GM18909 (cell line): ENCODE data around the gene COL9A2.

Experiments
- ATAC-seq: cut with Tn5 transposase; IDR thresholded peaks from one replicate; pipeline ENCODE4 v1.9.1; 2021; ENCODE audit warnings: mild to moderate bottlenecking; ENCODE audit not compliant: unreplicated experiment, poor library complexity

The COL9A2 gene

DNA sequence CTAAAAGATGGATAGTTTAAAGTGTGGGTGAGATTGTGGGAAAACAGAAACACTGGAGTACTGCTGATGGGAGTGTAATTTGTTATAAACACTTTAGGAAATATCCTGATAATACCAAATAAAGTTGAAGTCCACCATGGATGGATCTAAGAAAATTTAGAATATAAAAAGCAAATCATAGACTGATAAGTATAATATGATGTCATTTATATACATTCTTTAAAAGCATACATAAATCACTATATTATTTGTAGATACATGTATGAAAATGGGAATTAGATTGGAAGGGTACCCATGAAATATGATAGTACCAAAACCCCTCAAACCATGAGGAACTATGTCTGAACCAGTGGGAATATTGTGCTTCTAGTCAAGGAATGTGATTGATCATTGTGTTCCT is 51.2 kb downstream of the COL9A2 start:
- ATAC-seq, result no peak

DNA sequence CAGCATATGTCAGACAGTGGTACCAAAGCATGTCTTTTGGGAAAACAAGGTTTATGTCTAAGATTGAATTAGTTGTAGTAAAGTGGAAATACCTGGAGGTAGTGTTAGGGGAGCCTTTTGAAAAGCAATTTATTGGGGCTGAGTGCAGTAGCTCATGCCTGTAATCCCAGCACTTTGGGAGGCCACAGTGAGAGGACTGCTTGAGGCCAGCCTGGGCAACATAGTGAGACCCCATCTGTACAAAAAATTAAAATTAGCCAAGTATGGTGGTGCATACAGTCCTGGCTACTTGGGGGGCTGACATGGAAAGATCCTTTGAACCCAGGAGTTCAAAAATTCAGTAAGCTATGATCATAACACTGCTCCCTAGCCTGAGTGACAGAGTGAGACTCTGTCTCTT is 51.8 kb downstream of the COL9A2 start:
- no peak for ATAC-seq

DNA sequence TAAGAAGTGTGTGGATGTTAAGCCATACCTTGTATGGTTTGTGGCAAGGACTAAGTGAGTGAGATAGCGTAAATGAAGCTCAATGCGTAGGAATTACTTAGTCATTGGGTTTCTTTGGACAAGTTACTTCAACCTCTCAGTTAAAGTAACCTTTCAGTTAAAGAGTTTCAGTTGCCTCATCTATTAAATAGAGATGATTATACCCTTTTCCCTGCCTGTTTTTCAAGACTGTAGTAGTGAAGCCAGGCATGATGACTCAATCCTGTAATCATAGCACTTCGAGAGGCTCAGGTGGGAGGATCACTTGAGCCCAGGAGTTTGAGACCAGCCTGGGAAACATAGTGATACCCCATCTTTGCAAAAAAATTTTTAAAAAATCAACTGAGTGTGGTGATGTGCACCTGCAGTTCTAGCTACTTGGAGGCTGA is 52.7 kb downstream of the COL9A2 start:
- ATAC-seq, result no peak

DNA sequence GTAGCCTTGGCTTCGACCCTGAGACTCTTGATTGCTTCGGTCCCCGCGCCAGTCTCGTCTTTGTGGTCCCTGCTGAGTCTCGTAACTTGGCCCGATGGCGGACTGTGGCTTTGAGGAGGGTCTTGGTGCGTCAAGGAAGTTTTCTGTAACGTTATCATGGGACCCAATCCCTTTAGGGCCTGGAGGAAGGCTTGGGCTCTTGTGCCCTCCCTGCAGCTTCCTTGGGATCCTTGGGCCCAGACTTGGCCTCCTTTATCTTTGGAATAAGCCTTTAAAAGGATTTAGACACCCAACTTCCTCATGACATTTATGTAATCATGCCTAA is 58.7 kb downstream of the COL9A2 start:
- ATAC-seq, result no peak

DNA sequence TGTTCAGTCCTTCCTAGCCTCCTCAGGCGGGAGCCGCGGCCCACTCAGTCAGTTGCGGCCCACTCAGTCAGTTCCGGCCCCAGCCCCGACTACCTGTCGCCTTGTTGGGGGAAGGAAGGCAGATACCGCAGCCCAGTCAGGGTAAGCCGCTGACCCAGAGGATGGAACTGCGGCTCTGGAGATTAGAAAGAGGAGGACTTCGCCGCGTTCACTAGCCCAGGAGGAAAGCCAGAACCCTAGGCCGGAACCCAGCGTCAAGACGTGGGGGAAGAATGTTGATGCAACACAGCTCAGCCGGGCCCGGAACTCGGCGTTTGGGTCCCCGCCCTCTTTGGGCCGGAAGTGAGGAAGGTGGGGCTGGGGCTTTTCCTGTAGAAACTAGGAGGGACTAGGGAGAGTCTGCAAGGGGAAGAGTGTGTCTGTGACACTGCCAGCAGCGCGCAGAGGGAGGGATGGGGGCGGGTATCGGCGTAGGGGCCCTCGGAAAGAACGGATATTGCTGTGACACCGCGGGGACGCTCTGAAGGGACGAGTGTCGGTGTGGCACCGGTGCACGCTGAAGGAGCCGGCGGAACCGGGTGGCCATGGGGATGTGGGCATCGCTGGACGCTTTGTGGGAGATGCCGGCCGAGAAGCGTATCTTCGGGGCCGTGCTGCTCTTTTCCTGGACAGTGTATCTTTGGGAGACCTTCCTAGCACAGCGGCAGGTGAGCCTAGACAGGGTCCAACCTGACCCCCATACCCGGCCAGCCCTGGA is 59.2 kb downstream of the COL9A2 start, which contains the start of gene ZMPSTE24:
ZMPSTE24 (plus strand) TSS at position 549 of the 757 bp plus-strand sequence; CDS start at position 585, 36 bp downstream.
- peak; percentile 92 for ATAC-seq

DNA sequence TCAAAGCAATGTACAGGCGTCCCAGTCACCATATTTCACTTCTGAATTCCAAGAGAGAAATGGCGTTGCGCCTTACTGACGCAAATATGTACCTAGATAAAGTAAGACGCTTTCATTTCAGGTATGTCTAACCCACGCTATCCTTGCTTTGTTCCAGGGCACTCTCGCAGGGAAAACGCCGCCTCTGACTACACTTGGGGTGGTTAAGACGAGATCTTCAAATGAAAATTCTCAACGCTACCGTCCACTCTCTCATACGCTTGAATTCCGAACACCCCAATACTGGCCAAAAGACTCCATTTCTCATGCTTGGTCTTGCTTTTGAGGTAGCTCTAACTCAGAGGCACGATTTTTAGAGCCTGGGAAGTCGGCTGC is 59.8 kb downstream of the COL9A2 start:
- ATAC-seq, result peak; percentile 2

DNA sequence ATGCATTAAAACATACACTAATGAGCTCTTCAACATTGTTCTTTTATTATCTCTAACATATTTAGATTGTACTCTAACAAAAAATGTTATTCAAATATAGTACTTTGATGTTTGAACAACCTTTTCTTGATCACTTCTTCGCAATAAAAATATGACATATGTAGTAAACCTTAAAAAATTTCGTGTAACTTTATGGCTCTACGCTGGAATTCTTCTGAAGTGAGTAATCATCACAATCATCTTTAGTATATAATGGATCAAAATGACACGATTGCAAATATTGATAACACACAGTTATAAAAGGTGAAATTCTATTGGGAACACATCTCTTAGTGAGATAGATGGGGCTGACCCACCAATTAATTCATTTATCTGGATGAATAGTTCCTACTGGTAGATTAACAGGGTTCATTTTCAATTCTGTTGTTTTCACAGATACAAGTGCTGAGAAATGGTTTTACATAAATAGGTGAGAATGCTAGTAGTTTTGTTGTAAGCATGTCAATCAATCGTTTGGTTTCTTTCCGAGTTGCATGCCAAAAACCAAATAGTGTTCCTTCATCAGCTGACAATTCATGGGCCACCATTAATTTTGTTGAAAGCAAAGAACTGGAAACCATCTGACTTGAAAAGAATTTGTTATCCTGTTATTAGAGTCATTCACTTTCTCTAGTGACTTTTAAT is 60.5 kb downstream of the COL9A2 start:
- no peak for ATAC-seq

DNA sequence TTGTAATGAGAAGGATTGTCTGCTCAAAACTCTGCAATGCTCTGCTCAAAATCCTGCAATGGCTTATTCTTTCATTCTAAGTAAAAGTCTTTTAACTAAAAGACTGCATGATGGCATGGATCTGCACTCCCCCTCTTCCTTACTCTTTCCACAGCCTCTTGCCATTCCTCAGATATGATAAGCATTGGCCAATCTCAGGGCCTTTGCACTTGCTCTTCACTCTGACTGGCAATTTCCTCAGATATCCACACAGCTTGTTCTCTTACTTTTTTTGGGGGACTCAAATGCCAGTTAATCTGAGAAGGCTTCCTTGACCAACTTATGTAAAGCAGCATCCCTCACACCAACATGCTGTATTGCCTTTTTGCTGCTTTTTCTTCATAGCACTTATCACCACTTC is 61.9 kb downstream of the COL9A2 start:
- no peak for ATAC-seq

DNA sequence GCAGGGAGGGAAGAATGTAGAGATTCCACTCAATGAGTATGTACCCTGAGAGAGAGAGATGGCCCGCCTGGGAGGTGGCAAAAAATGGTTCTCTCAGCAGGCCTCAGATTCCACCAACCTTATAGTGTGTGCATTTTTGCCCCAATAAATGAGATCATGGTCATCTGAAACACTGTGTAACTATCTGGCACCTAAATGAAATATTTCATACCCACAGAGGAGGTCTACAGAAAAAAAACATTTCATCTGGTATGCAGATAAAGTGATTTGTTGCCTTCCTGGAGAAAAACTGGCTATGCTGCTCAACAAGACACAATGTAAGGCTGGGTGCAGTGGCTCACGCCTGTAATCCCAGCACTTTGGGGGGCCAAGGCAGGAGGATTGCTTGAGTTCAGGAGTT is 64.5 kb downstream of the COL9A2 start:
- no peak for ATAC-seq

DNA sequence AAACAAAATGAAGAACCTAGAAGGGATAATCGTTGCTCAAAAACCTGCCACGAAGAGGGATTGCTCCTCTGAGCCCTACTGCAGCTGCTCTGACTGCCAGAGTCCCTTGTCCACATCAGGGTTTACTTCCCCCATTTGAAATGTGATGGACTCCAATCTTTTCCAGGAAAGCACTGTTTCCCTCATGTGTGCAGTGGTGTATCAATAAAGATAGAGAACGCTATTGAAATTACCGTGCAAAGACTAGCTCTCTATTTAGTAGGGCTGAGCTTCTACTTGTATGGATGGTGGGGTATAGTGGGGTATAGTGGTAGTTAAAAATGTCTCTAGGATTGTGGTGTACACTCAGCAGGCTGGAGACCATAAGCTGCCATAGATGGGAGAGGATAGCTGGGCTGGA is 65.6 kb downstream of the COL9A2 start:
- no peak for ATAC-seq
